ENCODE results near the gene FRMPD4. TPM values are rescaled to one million over a fixed set of nuclear protein-coding genes. Genes with fewer than 3 reads are reported as not detected.

The FRMPD4 gene
- total and polyA plus RNA-seq, 4 donors = 0.18 TPM; not detected in 3

DNA sequence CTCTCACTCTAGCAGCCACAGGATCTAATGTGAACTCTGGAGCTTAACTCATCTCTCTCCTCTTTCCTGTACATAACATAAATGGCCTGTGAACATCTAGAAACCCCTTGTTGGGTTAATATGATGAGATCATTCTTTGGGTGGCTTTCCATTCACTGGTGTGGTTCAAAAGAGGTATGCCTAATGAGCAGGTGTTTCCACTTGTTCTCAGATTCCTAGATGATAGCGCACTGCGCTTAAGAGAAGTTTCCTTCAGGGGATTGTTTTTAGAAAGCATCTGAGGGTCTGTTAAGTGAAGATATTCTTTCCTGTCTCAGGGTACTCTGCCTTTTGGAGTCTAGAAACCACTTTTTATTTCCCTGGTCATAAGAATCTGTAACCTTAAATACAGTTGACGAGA, 32.5 kb downstream of the FRMPD4 start:
- Histone ChIP-seq H3K36me3 (ENCODE audit: control insufficient read depth in 1 of 2, insufficient read depth in 2 of 2, low read length in 1 of 2) (no peaks in the 10 kb centered on the region), H3K27ac (ENCODE audit: low read depth in 1 of 2, low read length in 2 of 2) (no peak overlapping the region), H3K4me1 (ENCODE audit: control insufficient read depth in 1 of 2, insufficient read depth in 2 of 2, low read length in 2 of 2) (no peaks in the 10 kb centered on the region), H3K9me3 (ENCODE audit: control insufficient read depth, low read length) (no peaks in the 10 kb centered on the region), H3K4me3 (ENCODE audit: low read length in 2 of 2) (no peak overlapping the region), H3K27me3 (ENCODE audit: control insufficient read depth in 1 of 2, insufficient read depth in 2 of 2, low read length in 1 of 2) (no peaks in the 10 kb centered on the region)
- WGBS, 2 donors = 90 to 97% methylated on average over 3 of the region's 3 CpGs
- ATAC-seq (ENCODE audit: low FRiP score) (no peak), DNase-seq (no peak)
- intact Hi-C loops (cut with DNase I) = no loop called here

DNA sequence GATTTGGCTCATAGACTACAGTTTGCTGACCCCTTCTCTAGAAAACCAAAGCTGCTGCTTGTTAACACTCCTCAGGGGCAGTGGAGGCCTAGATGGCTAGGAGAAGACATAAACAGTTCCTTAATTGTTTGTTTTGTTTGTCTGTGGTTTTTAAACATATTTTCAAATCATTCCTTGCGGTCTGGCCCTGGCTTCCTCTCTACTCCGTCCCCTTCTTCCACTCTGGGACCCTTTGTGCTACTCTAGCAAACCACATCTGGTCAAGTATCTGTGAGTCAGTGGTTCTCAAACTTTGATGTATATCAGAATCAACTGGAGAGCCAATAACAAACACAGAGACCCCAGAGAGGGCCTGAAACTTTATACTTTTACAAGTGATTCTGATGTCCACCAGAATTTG, 36.1 kb downstream of the FRMPD4 start:
- H3K36me3 ChIP-seq (ENCODE audit: control insufficient read depth in 1 of 2, insufficient read depth in 2 of 2, low read length in 1 of 2) = no peaks in the 10 kb centered on the region
- no peaks in the 10 kb centered on the region for H3K4me1 ChIP-seq (ENCODE audit: control insufficient read depth in 1 of 2, insufficient read depth in 2 of 2, low read length in 2 of 2)
- WGBS, 2 donors = 60 to 79% methylated on average over 2 of the region's 2 CpGs
- ATAC-seq (ENCODE audit: low FRiP score) (no peak), DNase-seq (no peak)
- no peak overlapping the region for H3K4me3 ChIP-seq (ENCODE audit: low read length in 2 of 2)
- no peak overlapping the region for H3K27ac ChIP-seq (ENCODE audit: low read depth in 1 of 2, low read length in 2 of 2)
- H3K9me3 ChIP-seq (ENCODE audit: control insufficient read depth, low read length) = no peaks in the 10 kb centered on the region
- no peaks in the 10 kb centered on the region for H3K27me3 ChIP-seq (ENCODE audit: control insufficient read depth in 1 of 2, insufficient read depth in 2 of 2, low read length in 1 of 2)
- intact Hi-C loops (cut with DNase I) = no loop called here

DNA sequence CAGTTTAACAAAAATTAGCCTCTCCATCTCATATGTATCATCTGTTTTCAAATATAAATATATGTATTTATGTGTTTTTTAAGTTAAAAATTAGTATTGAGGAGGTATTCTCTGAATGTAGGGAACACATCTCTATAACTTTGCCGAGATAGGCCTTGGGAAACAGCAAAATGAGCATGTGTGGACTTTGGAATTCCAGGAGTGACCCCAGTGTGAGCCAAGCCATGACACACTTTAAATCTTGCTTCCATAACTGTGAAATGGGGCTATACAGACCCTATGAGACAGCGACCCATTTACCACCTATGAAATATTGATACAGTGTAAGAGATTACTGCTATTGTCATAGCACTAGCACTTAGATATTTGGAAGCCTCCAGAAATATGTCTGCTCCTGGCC, 58.8 kb downstream of the FRMPD4 start:
- intact Hi-C loops (cut with DNase I) = no loop called here

DNA sequence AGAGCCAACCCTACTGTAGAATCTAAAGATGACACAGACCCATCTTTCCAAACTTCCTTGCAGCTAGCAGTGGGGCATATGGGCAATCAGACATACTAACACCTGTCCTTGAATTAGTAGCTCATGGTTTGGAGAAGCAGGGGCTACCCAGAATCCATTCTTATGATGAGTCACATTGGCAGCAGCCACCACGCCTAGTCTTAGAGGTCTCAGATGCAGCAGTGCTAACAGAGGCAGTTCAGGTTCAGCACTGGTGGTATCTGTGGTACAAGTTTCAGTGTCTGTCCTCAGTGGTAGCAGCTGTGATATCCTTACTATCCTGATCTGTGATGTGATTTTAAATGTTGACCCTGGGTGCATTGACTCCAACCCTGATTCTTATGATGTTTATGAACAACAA, 68.1 kb downstream of the FRMPD4 start:
- Histone ChIP-seq H3K9me3 (ENCODE audit: control insufficient read depth, low read length) (no peaks in the 10 kb centered on the region), H3K27me3 (ENCODE audit: control insufficient read depth in 1 of 2, insufficient read depth in 2 of 2, low read length in 1 of 2) (no peaks in the 10 kb centered on the region), H3K4me3 (ENCODE audit: low read length in 2 of 2) (no peak overlapping the region), H3K27ac (ENCODE audit: low read depth in 1 of 2, low read length in 2 of 2) (no peak overlapping the region), H3K36me3 (ENCODE audit: control insufficient read depth in 1 of 2, insufficient read depth in 2 of 2, low read length in 1 of 2) (no peaks in the 10 kb centered on the region), H3K4me1 (ENCODE audit: control insufficient read depth in 1 of 2, insufficient read depth in 2 of 2, low read length in 2 of 2) (no peaks in the 10 kb centered on the region)
- WGBS, 2 donors = 75 to 89% methylated on average over 1 of the region's 1 CpG
- intact Hi-C loops (cut with DNase I) = no loop called here
- no peak for DNase-seq
- ATAC-seq (ENCODE audit: low FRiP score) = no peak

More for the DNA sequence above, 58.8 kb downstream of the FRMPD4 start:
- Histone ChIP-seq H3K4me1 (ENCODE audit: control insufficient read depth in 1 of 2, insufficient read depth in 2 of 2, low read length in 2 of 2) (no peaks in the 10 kb centered on the region), H3K36me3 (ENCODE audit: control insufficient read depth in 1 of 2, insufficient read depth in 2 of 2, low read length in 1 of 2) (no peaks in the 10 kb centered on the region), H3K9me3 (ENCODE audit: control insufficient read depth, low read length) (peaks cover 2% of the 10 kb centered on the region), H3K27ac (ENCODE audit: low read depth in 1 of 2, low read length in 2 of 2) (no peak overlapping the region), H3K27me3 (ENCODE audit: control insufficient read depth in 1 of 2, insufficient read depth in 2 of 2, low read length in 1 of 2) (no peaks in the 10 kb centered on the region), H3K4me3 (ENCODE audit: low read length in 2 of 2) (no peak overlapping the region)
- ATAC-seq (ENCODE audit: low FRiP score) = no peak
- WGBS, 2 donors = 84 to 90% methylated on average over 2 of the region's 2 CpGs
- DNase-seq = no peak

DNA sequence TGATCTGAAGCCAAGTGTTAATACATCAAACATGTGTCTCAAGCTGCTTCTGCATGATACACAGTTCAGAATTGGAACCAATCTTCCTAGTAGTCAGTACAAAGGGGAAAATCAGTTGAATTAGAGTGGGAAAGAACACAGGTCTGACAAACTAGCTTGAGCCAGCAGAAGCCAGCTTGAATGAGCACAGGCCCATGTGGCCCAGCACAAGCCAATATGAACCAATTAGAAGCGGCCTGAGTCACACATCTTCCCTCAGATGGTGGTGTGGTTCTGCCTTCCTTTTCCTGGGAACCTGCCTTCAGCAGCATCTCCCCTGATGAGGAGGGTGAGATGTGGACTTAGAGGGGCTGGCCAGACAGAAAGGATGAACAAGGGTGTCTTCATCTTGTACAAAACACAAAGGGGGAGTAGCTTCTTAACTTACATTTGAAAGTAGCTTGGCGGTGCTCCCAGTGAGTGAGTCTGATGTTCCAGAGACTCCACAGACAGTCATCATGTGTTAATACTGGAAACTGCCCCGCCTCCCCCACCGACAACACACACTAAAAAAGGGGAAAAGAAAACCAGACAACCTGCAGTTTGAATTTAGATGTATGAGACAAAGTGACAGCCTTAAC, 72.0 kb downstream of the FRMPD4 start:
- no peaks in the 10 kb centered on the region for H3K9me3 ChIP-seq (ENCODE audit: control insufficient read depth, low read length)
- no peak overlapping the region for H3K4me3 ChIP-seq (ENCODE audit: low read length in 2 of 2)
- 71 to 80% methylated on average over 4 of the region's 4 CpGs for WGBS, 2 donors
- no peaks in the 10 kb centered on the region for H3K4me1 ChIP-seq (ENCODE audit: control insufficient read depth in 1 of 2, insufficient read depth in 2 of 2, low read length in 2 of 2)
- H3K27me3 ChIP-seq (ENCODE audit: control insufficient read depth in 1 of 2, insufficient read depth in 2 of 2, low read length in 1 of 2) = no peaks in the 10 kb centered on the region
- DNase-seq (peak in 1 of 2 donors; percentile 51), ATAC-seq (ENCODE audit: low FRiP score) (no peak)
- no peaks in the 10 kb centered on the region for H3K36me3 ChIP-seq (ENCODE audit: control insufficient read depth in 1 of 2, insufficient read depth in 2 of 2, low read length in 1 of 2)
- intact Hi-C loops (cut with DNase I) = no loop called here
- H3K27ac ChIP-seq (ENCODE audit: low read depth in 1 of 2, low read length in 2 of 2) = no peak overlapping the region

DNA sequence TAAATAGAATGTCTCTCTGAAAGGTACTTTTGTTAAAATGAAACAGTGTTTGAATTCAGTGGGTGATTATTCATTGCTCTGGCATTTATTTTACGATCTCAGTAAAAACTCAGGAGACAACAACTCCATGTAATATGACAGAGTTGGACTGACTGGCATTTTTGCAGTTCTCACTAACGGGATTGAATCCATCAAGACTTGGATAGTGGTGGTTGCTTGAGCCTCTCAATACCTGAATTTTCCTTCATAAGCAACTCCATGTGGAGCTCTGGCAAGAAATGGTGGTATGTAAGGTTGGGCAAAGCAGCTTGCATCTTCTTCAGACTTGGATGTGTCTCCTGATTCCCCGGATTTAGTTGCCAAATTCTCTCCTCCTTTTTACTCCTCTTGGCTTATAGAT, 72.7 kb downstream of the FRMPD4 start:
- WGBS, 2 donors = 54 to 60% methylated on average over 3 of the region's 3 CpGs
- Histone ChIP-seq H3K27me3 (ENCODE audit: control insufficient read depth in 1 of 2, insufficient read depth in 2 of 2, low read length in 1 of 2) (no peaks in the 10 kb centered on the region), H3K4me1 (ENCODE audit: control insufficient read depth in 1 of 2, insufficient read depth in 2 of 2, low read length in 2 of 2) (no peaks in the 10 kb centered on the region), H3K4me3 (ENCODE audit: low read length in 2 of 2) (no peak overlapping the region), H3K27ac (ENCODE audit: low read depth in 1 of 2, low read length in 2 of 2) (no peak overlapping the region), H3K36me3 (ENCODE audit: control insufficient read depth in 1 of 2, insufficient read depth in 2 of 2, low read length in 1 of 2) (no peaks in the 10 kb centered on the region), H3K9me3 (ENCODE audit: control insufficient read depth, low read length) (no peaks in the 10 kb centered on the region)
- DNase-seq = no peak
- intact Hi-C loops (cut with DNase I) = no loop called here
- ATAC-seq (ENCODE audit: low FRiP score) = no peak

DNA sequence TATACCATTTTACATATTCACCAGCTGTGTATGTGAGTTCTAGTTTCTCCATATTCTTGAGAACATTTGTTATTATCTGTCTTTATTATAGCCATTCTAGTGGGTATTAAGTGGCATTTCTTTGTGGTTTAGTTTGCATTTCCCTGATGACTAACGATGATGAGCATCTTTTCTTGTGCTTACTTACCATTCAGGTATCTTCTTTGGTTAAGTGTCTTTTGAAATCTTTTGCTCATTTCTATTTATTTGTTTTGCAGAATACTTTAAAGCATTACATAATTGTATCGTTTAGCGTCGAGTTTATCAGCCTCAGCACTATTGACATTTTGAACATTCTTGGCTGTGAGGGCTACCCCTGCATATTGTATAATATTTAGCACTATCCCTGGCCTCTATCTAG, 85.4 kb downstream of the FRMPD4 start:
- intact Hi-C loops (cut with DNase I) = no loop called here
- DNase-seq (no peak), ATAC-seq (ENCODE audit: low FRiP score) (no peak)
- Histone ChIP-seq H3K27ac (ENCODE audit: low read depth in 1 of 2, low read length in 2 of 2) (no peak overlapping the region), H3K9me3 (ENCODE audit: control insufficient read depth, low read length) (no peaks in the 10 kb centered on the region), H3K4me1 (ENCODE audit: control insufficient read depth in 1 of 2, insufficient read depth in 2 of 2, low read length in 2 of 2) (no peaks in the 10 kb centered on the region), H3K36me3 (ENCODE audit: control insufficient read depth in 1 of 2, insufficient read depth in 2 of 2, low read length in 1 of 2) (no peaks in the 10 kb centered on the region), H3K4me3 (ENCODE audit: low read length in 2 of 2) (no peak overlapping the region), H3K27me3 (ENCODE audit: control insufficient read depth in 1 of 2, insufficient read depth in 2 of 2, low read length in 1 of 2) (no peaks in the 10 kb centered on the region)
- 78 to 85% methylated on average over 4 of the region's 4 CpGs for WGBS, 2 donors

DNA sequence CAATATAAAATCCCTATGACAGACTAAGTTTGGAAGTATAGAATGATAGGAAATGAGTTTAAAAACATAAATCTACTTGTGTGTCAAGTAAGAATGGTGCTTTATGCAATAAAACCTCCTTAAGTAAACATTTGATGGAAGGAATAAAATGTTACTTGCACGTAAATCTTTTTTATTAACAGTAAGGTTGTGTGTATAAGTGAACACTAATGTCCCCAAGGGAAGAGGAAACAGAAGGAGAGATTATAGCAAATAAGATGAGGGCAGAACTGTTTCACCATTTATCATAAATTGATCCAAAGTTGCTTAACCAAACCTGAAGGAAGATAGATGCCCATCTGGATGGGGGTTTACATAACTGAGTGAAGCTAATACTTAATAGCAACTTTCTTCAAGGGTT, 86.8 kb downstream of the FRMPD4 start:
- intact Hi-C loops (cut with DNase I) = no loop called here
- no peak overlapping the region for H3K4me3 ChIP-seq (ENCODE audit: low read length in 2 of 2)
- DNase-seq = no peak
- H3K36me3 ChIP-seq (ENCODE audit: control insufficient read depth in 1 of 2, insufficient read depth in 2 of 2, low read length in 1 of 2) = no peaks in the 10 kb centered on the region
- H3K27me3 ChIP-seq (ENCODE audit: control insufficient read depth in 1 of 2, insufficient read depth in 2 of 2, low read length in 1 of 2) = no peaks in the 10 kb centered on the region
- no peak overlapping the region for H3K27ac ChIP-seq (ENCODE audit: low read depth in 1 of 2, low read length in 2 of 2)
- H3K4me1 ChIP-seq (ENCODE audit: control insufficient read depth in 1 of 2, insufficient read depth in 2 of 2, low read length in 2 of 2) = no peaks in the 10 kb centered on the region
- no peak for ATAC-seq (ENCODE audit: low FRiP score)
- WGBS, 2 donors = 49 to 52% methylated on average over 1 of the region's 1 CpG
- H3K9me3 ChIP-seq (ENCODE audit: control insufficient read depth, low read length) = no peaks in the 10 kb centered on the region

DNA sequence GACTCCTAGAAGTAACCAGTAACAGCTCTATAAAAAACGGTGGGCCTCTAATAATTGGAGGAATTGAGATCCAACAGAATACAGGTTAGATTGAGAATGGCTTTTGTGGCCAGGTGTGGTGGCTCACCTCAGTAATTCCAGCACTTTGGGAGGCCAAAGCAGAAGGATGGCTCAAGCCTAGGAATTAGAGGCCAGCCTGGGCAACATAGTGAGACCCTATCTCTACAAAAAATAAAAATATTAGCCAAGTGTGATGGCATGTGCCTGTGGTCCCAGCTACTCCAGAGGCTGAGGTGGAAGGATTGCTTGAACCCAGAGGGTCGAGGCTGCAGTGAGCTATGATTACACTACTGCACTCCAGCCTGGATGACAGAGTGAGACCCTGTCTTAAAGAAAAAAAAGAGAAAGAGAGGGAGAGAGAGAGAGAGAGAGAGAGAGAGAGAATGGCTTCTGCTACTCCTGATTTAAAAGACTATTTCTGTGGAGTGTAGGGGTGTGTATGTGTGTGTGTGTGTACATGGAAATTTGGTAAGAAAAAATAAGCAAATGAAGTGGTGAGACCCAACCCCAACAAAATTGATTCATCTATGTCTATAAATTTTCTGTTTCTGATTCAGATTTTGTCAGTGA, 89.3 kb downstream of the FRMPD4 start:
- intact Hi-C loops (cut with DNase I) = no loop called here
- ATAC-seq (ENCODE audit: low FRiP score) = no peak
- no peak overlapping the region for H3K4me3 ChIP-seq (ENCODE audit: low read length in 2 of 2)
- H3K4me1 ChIP-seq (ENCODE audit: control insufficient read depth in 1 of 2, insufficient read depth in 2 of 2, low read length in 2 of 2) = no peaks in the 10 kb centered on the region
- H3K27me3 ChIP-seq (ENCODE audit: control insufficient read depth in 1 of 2, insufficient read depth in 2 of 2, low read length in 1 of 2) = no peaks in the 10 kb centered on the region
- no peak for DNase-seq
- 64 to 75% methylated on average over 2 of the region's 2 CpGs for WGBS, 2 donors
- H3K36me3 ChIP-seq (ENCODE audit: control insufficient read depth in 1 of 2, insufficient read depth in 2 of 2, low read length in 1 of 2) = no peaks in the 10 kb centered on the region
- no peak overlapping the region for H3K27ac ChIP-seq (ENCODE audit: low read depth in 1 of 2, low read length in 2 of 2)
- H3K9me3 ChIP-seq (ENCODE audit: control insufficient read depth, low read length) = no peaks in the 10 kb centered on the region
